ENCODE measurements around the gene ZBTB1. TPM values are rescaled to one million over a fixed set of nuclear protein-coding genes. Genes with fewer than 3 reads are reported as not detected.
"Not testable (repeated sequence)": the region's sequence is repeated elsewhere in the genome, so short reads cannot be mapped to it uniquely, and the experiment has no call there.

ZBTB1 gene
- total and polyA plus RNA-seq, 2 donors (not counting 3 experiments of a cell fraction or from before 2014, with no cell fraction given), result 9.7 to 32.2 TPM

DNA sequence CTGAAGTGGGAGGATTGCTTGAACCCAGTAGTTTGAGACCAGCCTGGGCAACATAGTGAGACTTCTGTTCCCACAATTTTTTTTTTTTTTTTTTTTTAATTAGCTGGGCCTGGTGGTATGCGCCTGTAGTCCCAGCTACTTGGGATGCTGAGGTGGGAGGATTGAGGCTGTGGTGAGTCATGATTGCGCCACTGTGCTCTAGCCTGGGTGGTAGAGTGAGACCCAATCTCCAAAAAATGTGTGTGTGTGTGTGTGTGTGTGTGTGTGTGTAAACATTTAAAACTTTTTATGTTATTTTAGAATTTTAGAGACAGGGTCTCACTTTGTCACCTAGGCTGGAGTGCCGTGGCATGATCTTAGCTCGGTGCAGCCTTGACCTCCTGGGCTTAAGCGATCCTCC lies 52.0 kb downstream of the ZBTB1 start:
- Histone ChIP-seq H3K9ac (replicated peaks; ENCODE audit: extremely low read depth, insufficient read depth, low read length) (no peak overlapping the region), H3K9me1 (replicated peaks; ENCODE audit: control insufficient read depth, extremely low read depth, insufficient read depth, low read length) (no peaks in the 10 kb centered on the region), H3K9me3 (replicated peaks; ENCODE audit: control insufficient read depth, insufficient read depth, low read length) (no peaks in the 10 kb centered on the region), H3K4me3 (replicated peaks in 1 of 3; ENCODE audit: insufficient read depth in 1 of 3, low read depth in 1 of 3, low read length in 3 of 3) (no peak overlapping the region), H3K36me3 (ENCODE audit: control insufficient read depth in 2 of 2, extremely low read depth in 1 of 2, insufficient read depth in 2 of 2, low read length in 2 of 2) (no peaks in the 10 kb centered on the region), H3K79me2 (ENCODE audit: control insufficient read depth, insufficient read depth, low read length) (no peaks in the 10 kb centered on the region), H3K27me3 (ENCODE audit: control insufficient read depth in 2 of 2, insufficient read depth in 2 of 2, low read length in 2 of 2) (peaks cover 4 to 6% of the 10 kb centered on the region in 2 experiments), H3K4me2 (ENCODE audit: insufficient read depth, low read length) (no peak overlapping the region), H4K20me1 (replicated peaks; ENCODE audit: control insufficient read depth, extremely low read depth, insufficient read depth, low read length) (no peaks in the 10 kb centered on the region), H3K27ac (ENCODE audit: insufficient read depth, low read depth, low read length) (no peak overlapping the region), H3K4me1 (ENCODE audit: control insufficient read depth, extremely low read depth, insufficient read depth, low read length) (no peaks in the 10 kb centered on the region), H2AFZ (ENCODE audit: low read depth, low read length) (no peak overlapping the region)
- TF ChIP-seq FOS (IDR thresholded peaks at IDR 0.05; ENCODE audit: borderline replicate concordance, insufficient read depth, low read length), result no peak
- TF ChIP-seq EZH2 (IDR thresholded peaks at IDR 0.05; ENCODE audit: borderline replicate concordance, low read depth, low read length, severe bottlenecking), result no peak
- TF ChIP-seq POLR2AphosphoS5 (IDR thresholded peaks at IDR 0.05; ENCODE audit: insufficient read depth, low read depth, low read length), result no peak
- no peak for TF ChIP-seq JUN (IDR thresholded peaks at IDR 0.05; ENCODE audit: borderline replicate concordance, insufficient read depth, insufficient read length, low read depth)
- no peak for TF ChIP-seq POLR2A (IDR thresholded peaks at IDR 0.05; ENCODE audit: low read depth, low read length)
- no peak for TF ChIP-seq MYC (IDR thresholded peaks at IDR 0.05; ENCODE audit: low read depth, low read length)
- TF ChIP-seq, protein P1, sequence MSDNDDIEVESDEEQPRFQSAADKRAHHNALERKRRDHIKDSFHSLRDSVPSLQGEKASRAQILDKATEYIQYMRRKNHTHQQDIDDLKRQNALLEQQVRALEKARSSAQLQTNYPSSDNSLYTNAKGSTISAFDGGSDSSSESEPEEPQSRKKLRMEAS (IDR thresholded peaks at IDR 0.05; ENCODE audit: insufficient read depth, insufficient read length), result no peak
- no peak for TF ChIP-seq GATA2 (IDR thresholded peaks at IDR 0.05; ENCODE audit: insufficient read depth, insufficient read length, low read depth, low read length)
- TF ChIP-seq, protein P2, sequence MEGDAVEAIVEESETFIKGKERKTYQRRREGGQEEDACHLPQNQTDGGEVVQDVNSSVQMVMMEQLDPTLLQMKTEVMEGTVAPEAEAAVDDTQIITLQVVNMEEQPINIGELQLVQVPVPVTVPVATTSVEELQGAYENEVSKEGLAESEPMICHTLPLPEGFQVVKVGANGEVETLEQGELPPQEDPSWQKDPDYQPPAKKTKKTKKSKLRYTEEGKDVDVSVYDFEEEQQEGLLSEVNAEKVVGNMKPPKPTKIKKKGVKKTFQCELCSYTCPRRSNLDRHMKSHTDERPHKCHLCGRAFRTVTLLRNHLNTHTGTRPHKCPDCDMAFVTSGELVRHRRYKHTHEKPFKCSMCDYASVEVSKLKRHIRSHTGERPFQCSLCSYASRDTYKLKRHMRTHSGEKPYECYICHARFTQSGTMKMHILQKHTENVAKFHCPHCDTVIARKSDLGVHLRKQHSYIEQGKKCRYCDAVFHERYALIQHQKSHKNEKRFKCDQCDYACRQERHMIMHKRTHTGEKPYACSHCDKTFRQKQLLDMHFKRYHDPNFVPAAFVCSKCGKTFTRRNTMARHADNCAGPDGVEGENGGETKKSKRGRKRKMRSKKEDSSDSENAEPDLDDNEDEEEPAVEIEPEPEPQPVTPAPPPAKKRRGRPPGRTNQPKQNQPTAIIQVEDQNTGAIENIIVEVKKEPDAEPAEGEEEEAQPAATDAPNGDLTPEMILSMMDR (IDR thresholded peaks at IDR 0.05; ENCODE audit: extremely low read depth in 1 of 2, insufficient read depth in 1 of 2, low read depth in 1 of 2, low read length in 2 of 2), result no peak
- ChIA-PET CTCF (no interaction called here), POLR2A (interaction anchor here (0.6 kb wide), 1 partner anchor 57 kb away, joined by 3 read pairs; no protein-coding TSS in a partner anchor)
- intact Hi-C loops (cut with micrococcal nuclease), result no loop called here
- DNase-seq (ENCODE audit: low read depth, low spot score), result no peak
- no TSS peak for BruUV-seq (replicated peaks)
- no peak for FAIRE-seq
- dilution Hi-C loops (cut with MboI; ENCODE audit: extremely low pct_ligation_motif_present, low sequenced_read_pairs), result no loop called here

DNA sequence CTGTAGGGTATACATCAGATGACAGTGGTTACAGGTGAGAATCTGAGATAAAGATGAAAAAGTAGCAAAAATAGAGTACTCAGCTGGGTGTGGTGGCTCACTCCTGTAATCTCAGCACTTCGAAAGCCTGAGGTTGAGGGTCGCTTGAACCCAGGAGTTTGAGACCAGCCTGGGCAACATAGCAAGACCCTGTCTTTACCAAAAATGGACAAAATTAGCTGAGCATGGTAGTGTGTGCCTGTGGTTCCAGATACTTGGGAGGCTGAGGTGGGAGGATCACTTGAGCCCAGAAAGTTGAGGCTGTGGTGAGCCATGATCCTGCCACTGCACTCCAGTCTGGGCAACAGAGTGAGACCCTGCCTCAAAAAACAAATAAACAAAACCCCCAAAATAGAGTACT lies 53.6 kb downstream of the ZBTB1 start:
- H3K9ac ChIP-seq (replicated peaks; ENCODE audit: extremely low read depth, insufficient read depth, low read length); H3K27ac ChIP-seq (ENCODE audit: insufficient read depth, low read depth, low read length); dilution Hi-C loops (cut with MboI; ENCODE audit: extremely low pct_ligation_motif_present, low sequenced_read_pairs); H3K4me2 ChIP-seq (ENCODE audit: insufficient read depth, low read length); H3K9me1 ChIP-seq (replicated peaks; ENCODE audit: control insufficient read depth, extremely low read depth, insufficient read depth, low read length); intact Hi-C loops (cut with micrococcal nuclease); H2AFZ ChIP-seq (ENCODE audit: low read depth, low read length); H4K20me1 ChIP-seq (replicated peaks; ENCODE audit: control insufficient read depth, extremely low read depth, insufficient read depth, low read length); H3K9me3 ChIP-seq (replicated peaks; ENCODE audit: control insufficient read depth, insufficient read depth, low read length); POLR2A ChIA-PET; H3K4me3 ChIP-seq (replicated peaks in 1 of 3; ENCODE audit: insufficient read depth in 1 of 3, low read depth in 1 of 3, low read length in 3 of 3); H3K4me1 ChIP-seq (ENCODE audit: control insufficient read depth, extremely low read depth, insufficient read depth, low read length); H3K79me2 ChIP-seq (ENCODE audit: control insufficient read depth, insufficient read depth, low read length); H3K36me3 ChIP-seq (ENCODE audit: control insufficient read depth in 2 of 2, extremely low read depth in 1 of 2, insufficient read depth in 2 of 2, low read length in 2 of 2); DNase-seq (ENCODE audit: low read depth, low spot score); H3K27me3 ChIP-seq (ENCODE audit: control insufficient read depth in 2 of 2, insufficient read depth in 2 of 2, low read length in 2 of 2); BruUV-seq (replicated peaks): not testable (repeated sequence)
- CTCF ChIA-PET, result interaction anchor here (1.4 kb wide), 1 partner anchor 78 kb away, joined by 3 read pairs; no protein-coding TSS in a partner anchor
- FAIRE-seq, result peak; percentile 21
